GM12878 (cell line): ENCODE data around the gene WTAP. TPM values are rescaled to one million over a fixed set of nuclear protein-coding genes. Genes with fewer than 3 reads are reported as not detected.

Experiments used
- BHLHE40 ChIP-seq, 2 experiments: fragments of 450-650 bp in 1 of 2; IDR thresholded peaks; 2 replicates each; pipeline ENCODE4 v1.6.1; 2011 to 2017; ENCODE audit warnings: low read depth in 2 of 2, borderline replicate concordance in 1 of 2, improper control_type of control experiment in 1 of 2, low read length in 1 of 2, mild to moderate bottlenecking in 1 of 2
- CREB1 ChIP-seq: IDR thresholded peaks from 2 replicates; pipeline ENCODE4 v1.6.1; 2012; ENCODE audit warnings: low read depth, mild to moderate bottlenecking, inconsistent platforms
- EP300 ChIP-seq, 2 experiments: fragments of 150-350 bp in 1 of 2; IDR thresholded peaks; 2 replicates each; pipeline ENCODE4 v1.6.1; 2011 to 2012; ENCODE audit warnings: low read depth in 2 of 2, low read length in 2 of 2, borderline replicate concordance in 1 of 2, improper control_type of control experiment in 1 of 2, inconsistent platforms in 1 of 2; ENCODE audit not compliant: control insufficient read depth in 1 of 2
- MAX ChIP-seq: IDR thresholded peaks from 2 replicates; pipeline ENCODE4 v1.6.1; 2012; ENCODE audit warnings: low read depth, low read length, improper control_type of control experiment
- NFYA ChIP-seq: IDR thresholded peaks from 2 replicates; pipeline ENCODE4 v1.6.1; 2011; ENCODE audit warnings: low read depth, mild to moderate bottlenecking, low read length, improper control_type of control experiment, borderline replicate concordance
- NR2F1 ChIP-seq: fragments of 450-650 bp; conservative IDR thresholded peaks from 2 replicates; pipeline ENCODE4 v1.6.1; 2017; ENCODE audit warnings: mild to moderate bottlenecking
- RELB ChIP-seq: fragments of 450-650 bp; IDR thresholded peaks from 2 replicates; pipeline ENCODE4 v1.6.1; 2017; ENCODE audit warnings: low read depth, mild to moderate bottlenecking, moderate library complexity
- TCF3 ChIP-seq: IDR thresholded peaks from 2 replicates; pipeline ENCODE4 v1.6.1; 2012; ENCODE audit warnings: low read depth, mild to moderate bottlenecking, low read length, borderline replicate concordance; ENCODE audit not compliant: insufficient read depth
- WRNIP1 ChIP-seq: IDR thresholded peaks from 2 replicates; pipeline ENCODE4 v1.6.1; 2011; ENCODE audit warnings: low read depth, low read length, improper control_type of control experiment, borderline replicate concordance
- YY1 ChIP-seq: IDR thresholded peaks from 2 replicates; pipeline ENCODE4 v1.6.1; 2011; ENCODE audit warnings: low read depth, mild to moderate bottlenecking, low read length
- ZBTB40 ChIP-seq: fragments of 450-650 bp; IDR thresholded peaks from 2 replicates; pipeline ENCODE4 v1.6.1; 2016; ENCODE audit warnings: mild to moderate bottlenecking, moderate library complexity, borderline replicate concordance
- polyA plus RNA-seq, 11 experiments: library from polyadenylated mRNA; depleted of rRNA in 4 of 11; unstranded in 6 of 11; stranded (reverse) in 5 of 11; fragments of >200 nt; fragmentation: Nextera tagmentation in 4 of 11; fragmentation: Illumina TruSeq in 1 of 11; extraction: Ambion mirVana in 4 of 11; extraction: Trizol in 1 of 11; gene quantifications; 1 replicate in 1 of 11; 2 replicates in 10 of 11; pipeline versions ENCODE4 v1.2.1 to v1.2.3, GENCODE V29; 2011 to 2016; ENCODE audit warnings: inconsistent platforms in 2 of 11, missing spikeins in 2 of 11, low read depth in 1 of 11
- total RNA-seq, 4 experiments: library from RNA; depleted of rRNA in 3 of 4; stranded (reverse); fragments of >200 nt in 3 of 4; fragmentation: Illumina TruSeq in 1 of 4; extraction: Trizol in 1 of 4; gene quantifications; 2 replicates each; pipeline versions ENCODE4 v1.2.1 to v1.2.3, GENCODE V29; 2013 to 2021

Gene WTAP
- total and polyA plus RNA-seq, 10 of the 15 experiments (the other 5 are each of a cell fraction or from before 2014, with no cell fraction given): 38.7 to 132 (median 83.1) TPM

- TF ChIP-seq MAX: no peak
- TF ChIP-seq RELB: no peak
- no peak for TF ChIP-seq NFYA
- no peak for TF ChIP-seq WRNIP1
- no peak for TF ChIP-seq ZBTB40
- no peak for TF ChIP-seq YY1
- TF ChIP-seq EP300 (IDR thresholded peaks at IDR 0.05; ENCODE audit: borderline replicate concordance in 1 of 2, control insufficient read depth in 1 of 2, low read depth in 2 of 2, low read length in 2 of 2): no peak
- no peak for TF ChIP-seq BHLHE40 (IDR thresholded peaks at IDR 0.05; ENCODE audit: borderline replicate concordance in 1 of 2, low read depth in 2 of 2, low read length in 1 of 2)
- TF ChIP-seq NR2F1: no peak
- TF ChIP-seq TCF3: no peak
- TF ChIP-seq CREB1: no peak
Measured at GRCh38 chr6:159722655-159723054, 4.7 kb upstream of the WTAP start (continued).
